Middle frontal gyrus (tissue), 1 donor: ENCODE results near the gene AATF.

Source experiments
- DNase-seq: peaks from one replicate; pipeline ENCODE4 v3.0.0-alpha.2; 2015; ENCODE audit warnings: low spot score; ENCODE audit errors: extremely low spot score

Gene AATF

DNA sequence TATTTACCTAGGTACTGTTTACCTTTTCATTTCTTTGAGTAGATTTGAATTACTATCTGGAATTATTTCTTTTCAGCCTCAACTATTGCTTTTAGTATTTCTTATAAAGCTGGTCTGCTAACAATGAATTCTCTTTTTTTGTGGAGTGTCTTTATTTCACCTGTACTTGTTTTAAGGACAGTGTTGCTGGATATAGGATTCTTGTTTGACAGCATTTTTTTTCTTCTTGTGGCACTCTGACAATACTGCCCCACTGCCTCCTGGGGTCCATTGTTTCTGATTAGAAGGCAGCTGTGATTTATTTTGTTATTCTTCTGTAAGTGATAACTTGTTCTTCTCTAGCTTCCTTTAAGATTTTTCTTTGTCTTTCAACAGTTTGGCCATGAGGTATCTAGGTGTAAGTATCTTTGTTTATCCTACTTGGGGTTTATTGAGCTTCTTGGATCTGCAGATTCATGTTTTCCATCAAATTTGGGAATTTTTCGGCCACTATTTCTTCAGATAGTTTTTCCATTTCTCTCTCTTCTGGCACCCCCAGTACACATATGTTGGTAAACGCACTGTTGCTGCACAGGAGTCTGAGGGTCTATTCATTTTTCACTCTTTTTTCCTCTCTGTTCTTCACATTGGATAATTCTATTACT, 130.4 kb downstream of the AATF start:
- no peak for DNase-seq

DNA sequence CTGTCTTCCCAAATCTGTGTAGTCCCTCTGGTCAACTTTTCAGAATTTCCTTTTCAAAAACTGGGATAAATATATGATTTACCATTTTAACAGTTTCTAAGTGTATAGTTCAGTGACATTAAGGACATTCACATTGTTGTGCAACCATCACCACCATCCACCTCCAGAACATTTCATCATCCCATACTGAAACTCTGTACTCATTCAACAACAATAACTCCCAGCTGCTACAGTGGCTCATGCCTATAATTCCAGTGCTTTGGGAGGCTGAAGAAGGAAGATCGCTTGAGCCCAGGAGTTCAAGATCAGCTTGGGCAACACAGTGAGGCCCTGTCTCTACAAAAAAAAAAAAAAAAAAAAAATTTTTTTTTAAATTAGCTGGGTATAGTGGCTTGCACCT, 131.0 kb downstream of the AATF start:
- no peak for DNase-seq

DNA sequence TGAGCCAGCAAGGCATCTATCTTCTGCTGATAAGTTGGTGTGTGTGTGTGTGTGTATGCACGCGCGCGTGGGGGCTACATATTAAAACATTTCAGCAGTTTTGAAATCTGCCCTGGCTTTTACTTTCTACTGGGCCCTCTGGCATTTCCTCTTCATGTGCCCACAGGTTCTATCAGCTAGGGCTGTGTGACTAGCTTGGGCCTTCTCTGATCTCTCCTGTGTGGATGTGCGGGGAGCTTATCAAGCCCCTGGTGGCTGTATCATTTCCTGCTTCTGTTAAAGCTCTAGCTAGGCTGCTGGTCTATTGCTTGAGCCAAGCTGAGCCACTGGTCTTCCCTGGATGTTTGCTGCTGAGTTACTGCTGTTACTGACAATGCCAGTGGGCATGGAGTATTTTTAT, 132.5 kb downstream of the AATF start:
- no peak for DNase-seq

- no peak for DNase-seq
Measured at GRCh38 chr17:37082311-37082860, 133.6 kb downstream of the AATF start.

DNA sequence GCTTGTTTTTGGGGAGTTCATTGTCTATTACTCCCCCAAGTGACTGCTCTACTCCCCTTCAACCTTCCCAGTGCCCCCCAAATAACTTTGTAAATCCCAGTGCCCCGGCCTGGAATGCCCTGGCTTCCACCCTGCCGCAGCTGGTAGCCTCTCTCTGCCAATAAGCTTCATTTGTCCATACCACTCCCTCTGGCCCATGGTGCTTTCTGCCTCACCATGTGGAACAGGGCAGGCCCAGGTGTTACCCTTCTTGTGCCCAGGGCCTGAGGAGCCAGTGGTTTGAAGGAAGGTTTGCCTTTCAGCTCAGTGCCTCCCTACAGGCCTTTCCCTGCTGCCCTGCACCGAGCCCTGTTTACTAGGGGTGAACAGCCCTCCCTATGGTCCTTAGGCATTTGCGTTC, 134.2 kb downstream of the AATF start:
- DNase-seq = no peak

- DNase-seq = no peak
Measured at GRCh38 chr17:37083456-37083855, 134.7 kb downstream of the AATF start.

DNA sequence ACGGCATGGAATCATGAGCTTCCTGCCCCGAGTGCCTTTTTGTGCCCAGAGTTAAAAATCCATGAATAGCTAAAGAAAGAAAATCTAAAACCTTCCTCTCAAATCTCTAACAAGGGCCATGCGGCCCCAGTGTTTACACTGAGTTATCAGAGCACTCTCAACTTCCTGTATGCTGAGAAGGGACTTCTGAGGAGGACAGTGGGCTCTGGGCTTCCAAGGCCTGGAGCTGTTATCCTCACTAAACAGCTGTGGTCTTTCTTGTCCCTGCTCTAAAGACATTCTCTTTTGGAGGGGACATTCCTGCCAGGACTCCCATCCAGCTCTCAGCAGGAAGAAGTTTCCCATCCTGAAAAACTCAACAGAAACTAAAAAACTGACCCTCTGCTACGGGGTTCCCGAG, 135.6 kb downstream of the AATF start:
- DNase-seq = no peak

- DNase-seq = no peak
Measured at GRCh38 chr17:37086334-37086733, 137.6 kb downstream of the AATF start.

GRCh38 chr17:37086948-37087347, 138.2 kb downstream of the AATF start:
- DNase-seq = no peak

- no peak for DNase-seq
Measured at GRCh38 chr17:37087683-37088082, 138.9 kb downstream of the AATF start.

DNA sequence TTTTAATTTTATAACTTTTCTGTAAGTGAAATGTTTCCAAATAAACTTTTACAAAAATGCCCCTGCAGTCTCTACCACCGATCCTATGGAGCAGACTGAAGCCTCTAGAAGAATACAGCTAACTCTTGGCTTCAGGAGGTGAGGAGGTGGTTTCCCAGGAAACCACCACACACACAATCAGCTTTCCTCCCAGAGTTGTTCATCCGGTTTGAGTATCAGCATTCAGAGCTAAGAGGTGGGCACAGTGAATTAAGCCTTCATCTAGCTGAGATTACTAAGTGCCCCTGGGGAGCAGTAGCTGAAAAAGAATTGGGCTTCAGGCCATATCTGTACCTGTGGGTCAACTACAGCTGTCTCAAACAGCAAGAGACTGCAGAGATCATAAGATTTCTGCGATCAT, 139.7 kb downstream of the AATF start:
- no peak for DNase-seq

GRCh38 chr17:37088913-37089312, 140.2 kb downstream of the AATF start:
- DNase-seq = no peak

GRCh38 chr17:37089956-37090355, 141.2 kb downstream of the AATF start:
- no peak for DNase-seq

- DNase-seq = no peak
Measured at GRCh38 chr17:37090941-37091340, 142.2 kb downstream of the AATF start.

DNA sequence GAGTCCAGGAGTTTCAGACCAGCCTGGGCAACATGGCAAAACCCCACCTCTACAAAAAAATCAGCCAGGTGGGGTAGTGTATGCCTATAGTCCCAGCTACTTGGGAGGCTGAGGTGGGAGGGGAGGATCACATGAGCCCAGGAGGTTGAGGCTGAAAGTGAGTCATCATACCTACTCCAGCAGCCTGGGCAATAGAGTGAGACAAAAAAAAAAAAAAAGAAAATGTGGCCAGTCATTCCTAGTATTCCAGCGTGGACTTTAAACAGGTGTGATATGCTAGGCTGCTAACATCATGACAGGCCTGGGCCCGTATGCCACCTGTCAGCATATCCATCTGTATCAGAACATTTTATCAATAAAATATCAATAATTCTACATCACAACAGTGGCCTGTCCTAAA, 143.3 kb downstream of the AATF start:
- DNase-seq = no peak

DNA sequence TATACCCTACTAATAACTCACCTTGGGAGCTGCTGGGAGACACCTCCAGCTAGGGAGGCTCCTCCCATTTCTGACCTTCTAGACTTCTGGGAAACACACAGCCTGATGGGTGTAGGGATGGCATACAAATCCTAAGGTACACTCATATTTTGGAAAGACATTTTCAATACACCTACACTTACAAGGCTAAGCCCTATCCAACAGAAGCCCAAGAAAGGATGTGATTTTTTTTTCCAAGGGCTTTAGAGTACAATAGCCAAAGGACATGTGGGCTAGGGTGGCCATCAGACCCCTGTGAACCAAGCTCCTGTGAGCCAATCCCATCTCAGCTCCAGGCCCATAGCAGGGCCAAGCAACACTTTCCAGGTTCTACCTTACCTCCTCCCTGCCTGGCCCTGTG, 143.9 kb downstream of the AATF start:
- no peak for DNase-seq

DNA sequence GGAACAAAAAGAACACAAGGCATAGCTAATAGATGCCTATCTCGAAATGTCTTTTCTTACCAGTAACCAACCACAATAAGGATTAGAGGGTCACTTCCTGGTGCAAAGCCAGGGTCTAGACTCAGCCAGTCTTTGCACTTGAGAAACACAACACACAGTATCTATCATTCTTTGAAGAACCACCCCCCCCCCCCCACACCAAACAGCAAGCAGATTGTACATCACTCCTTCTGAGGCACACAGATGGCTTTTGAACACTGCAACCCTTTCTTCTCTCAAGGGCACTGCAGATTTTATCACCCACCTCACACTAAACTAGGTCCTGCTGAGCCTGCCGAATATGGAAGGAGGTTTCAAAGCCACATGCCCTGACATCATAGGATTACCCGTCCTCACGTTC, 145.6 kb downstream of the AATF start:
- no peak for DNase-seq

DNA sequence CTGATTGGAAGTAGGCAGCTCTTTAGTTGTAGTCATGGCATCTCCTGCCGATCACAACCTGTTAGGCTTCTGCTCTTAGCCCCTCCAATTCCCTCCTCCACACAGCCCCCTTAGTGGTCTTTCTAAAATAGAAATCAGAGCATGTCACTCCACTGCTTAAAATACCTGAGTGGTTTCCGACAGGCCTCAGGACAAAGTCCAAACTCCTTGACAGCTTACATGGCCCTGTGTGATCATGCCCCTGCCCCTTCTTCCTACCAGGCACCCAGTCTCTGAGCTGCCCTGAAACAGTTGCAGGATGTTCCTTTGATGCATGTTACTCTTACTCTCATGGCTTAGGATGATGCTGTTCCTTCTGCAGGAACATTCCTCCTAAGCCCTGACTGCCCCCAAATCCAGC, 147.3 kb downstream of the AATF start:
- DNase-seq = no peak

- DNase-seq = no peak
Measured at GRCh38 chr17:37097154-37097553, 148.4 kb downstream of the AATF start.

DNA sequence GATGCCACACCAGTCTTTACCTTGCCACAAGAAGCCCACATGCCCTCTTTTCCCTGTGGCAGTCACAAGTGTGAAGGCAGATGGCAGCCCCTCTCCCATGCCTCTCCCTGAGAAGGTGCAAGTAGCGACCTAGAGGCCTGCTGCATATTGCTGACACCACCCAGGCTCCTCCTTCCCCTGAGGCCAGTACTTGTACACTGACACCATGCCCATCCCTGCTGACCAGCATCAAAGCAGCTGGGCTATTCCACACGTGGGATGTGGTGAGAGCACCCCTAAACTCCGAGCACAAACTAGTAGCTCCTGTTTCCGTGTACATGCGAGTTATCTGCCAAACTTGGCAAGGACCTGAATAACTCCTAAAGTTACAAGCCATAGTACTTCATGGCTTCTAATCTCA, 149.4 kb downstream of the AATF start:
- DNase-seq = no peak

DNA sequence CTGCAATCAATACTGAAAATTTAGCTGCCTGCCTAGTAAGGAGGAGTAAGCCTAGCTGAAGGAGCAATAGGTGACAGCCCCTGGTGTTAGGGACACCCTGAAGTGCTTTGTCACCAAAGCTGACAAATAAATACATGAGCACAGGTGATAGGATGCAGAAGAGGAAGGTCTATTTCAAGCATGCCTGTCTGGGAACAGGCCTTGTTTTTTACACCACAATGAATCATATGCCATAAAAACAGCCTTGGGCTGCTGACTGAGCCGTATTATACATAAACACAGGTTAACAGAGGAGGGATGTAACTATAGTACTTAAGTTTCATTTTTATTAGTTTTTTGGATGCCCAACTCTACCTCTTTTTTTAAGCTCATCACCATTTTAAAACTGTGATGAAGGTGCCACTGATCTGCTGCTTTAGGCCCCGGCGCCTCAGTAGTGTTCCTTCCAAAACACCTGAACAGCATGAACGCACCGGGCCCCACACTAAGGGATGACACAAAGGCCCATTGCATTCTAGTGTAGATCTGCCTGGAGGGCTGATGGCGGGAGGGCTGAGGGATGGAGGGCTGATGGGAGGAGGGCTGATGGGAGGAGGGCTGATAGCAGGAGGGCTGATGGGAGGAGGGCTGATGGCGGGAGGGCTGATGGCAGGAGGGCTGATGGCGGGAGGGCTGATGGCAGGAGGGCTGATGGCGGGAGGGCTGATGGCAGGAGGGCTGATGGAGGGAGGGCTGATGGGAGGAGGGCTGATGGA, 150.3 kb downstream of the AATF start:
- DNase-seq = no peak

- no peak for DNase-seq
Measured at GRCh38 chr17:37100231-37100630, 151.5 kb downstream of the AATF start.

DNA sequence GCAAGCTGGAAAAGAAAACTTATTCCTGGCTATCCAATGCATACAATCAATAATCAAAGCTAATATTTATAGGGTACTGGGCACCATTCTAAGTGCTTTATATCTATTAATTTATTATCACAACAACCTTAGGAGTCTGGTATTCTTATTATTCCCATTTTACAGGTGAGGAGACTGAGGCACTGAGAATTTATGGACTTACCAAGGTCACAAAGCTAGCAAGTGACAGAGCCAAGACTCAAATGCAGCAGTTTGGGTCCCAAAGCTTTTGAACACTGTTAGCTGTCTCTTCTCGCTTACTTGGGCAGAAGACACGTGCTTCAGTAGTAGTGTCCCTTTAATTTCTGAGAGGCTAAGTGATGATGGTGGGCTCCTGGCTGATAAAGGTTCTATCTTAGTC, 152.6 kb downstream of the AATF start:
- no peak for DNase-seq
